Right renal cortex interstitium (tissue), 3 donors: Measurements from ENCODE around the gene ASIC3. TPM values are rescaled to one million over a fixed set of nuclear protein-coding genes. Genes with fewer than 3 reads are reported as not detected.

Experiments used
- DNase-seq, 3 donors: peaks; one replicate each; pipeline ENCODE4 v3.0.0-alpha.2; 2013; ENCODE audit warnings: low read depth in 3 of 3, low spot score in 2 of 3
- polyA plus RNA-seq, 3 donors: library from polyadenylated mRNA; unstranded; fragments of 120-200 nt; gene quantifications; one replicate each; pipeline ENCODE4 v1.2.1, GENCODE V29; 2013; ENCODE audit not compliant: insufficient read length in 3 of 3

Gene ASIC3
- polyA plus RNA-seq, 3 donors: 1.1 to 2.4 (median 1.2) TPM

- no peak for DNase-seq
These were observed 51.3 kb downstream of the ASIC3 start for GRCh38 chr7:151099486-151100211.

GRCh38 chr7:151100921-151101320 lies 52.6 kb downstream of the ASIC3 start:
- DNase-seq: no peak

GRCh38 chr7:151101621-151102396 lies 53.5 kb downstream of the ASIC3 start:
- no peak for DNase-seq

Other genes starting within 250 kb of the ASIC3 start
- 100 to 1,000 TPM in 1 of 3 donors, 10 to 100 TPM in 2; 80.2 to 115 (median 87.1) TPM for gene TMEM176B, start 248.2 kb upstream of the ASIC3 start, polyA plus RNA-seq
- 100 to 1,000 TPM in 1 of 3 donors, 10 to 100 TPM in 2; 80.7 to 126 (median 89.0) TPM for gene TMEM176A, start 247.8 kb upstream of the ASIC3 start, polyA plus RNA-seq
- gene AOC1, start 196.0 kb upstream of the ASIC3 start, polyA plus RNA-seq: 10 to 100 TPM; 41.9 to 77.1 (median 57.5) TPM
- 10 to 100 TPM; 13.2 to 14.6 (median 14.1) TPM for gene KCNH2, start 70.2 kb upstream of the ASIC3 start, polyA plus RNA-seq
- gene NOS3, start 57.5 kb upstream of the ASIC3 start, polyA plus RNA-seq: 1 to 10 TPM; 6.8 to 7.6 (median 7.0) TPM
- 1 to 10 TPM in 2 of 3 donors, under 1 TPM in 1; 0.99 to 2.3 (median 2.2) TPM for gene ATG9B, start 24.0 kb upstream of the ASIC3 start, polyA plus RNA-seq
- 10 to 100 TPM; 15.2 to 18.4 (median 15.5) TPM for gene ABCB8, start 20.1 kb upstream of the ASIC3 start, polyA plus RNA-seq
- 10 to 100 TPM; 15.1 to 19.3 (median 17.1) TPM for gene CDK5, start 9.4 kb downstream of the ASIC3 start, polyA plus RNA-seq
- 10 to 100 TPM; 70.5 to 87.7 (median 73.5) TPM for gene SLC4A2, start 11.1 kb downstream of the ASIC3 start, polyA plus RNA-seq
- gene FASTK, start 32.3 kb downstream of the ASIC3 start, polyA plus RNA-seq: 10 to 100 TPM; 44.2 to 50.8 (median 44.9) TPM
- 10 to 100 TPM; 21.1 to 26.4 (median 21.4) TPM for gene TMUB1, start 35.0 kb downstream of the ASIC3 start, polyA plus RNA-seq
- gene AGAP3, start 37.9 kb downstream of the ASIC3 start, polyA plus RNA-seq: 10 to 100 TPM; 54.3 to 61.2 (median 60.2) TPM
- under 1 TPM in 2 of 3 donors, not detected in 1; 0.14 to 0.18 TPM for gene GBX1, start 119.2 kb downstream of the ASIC3 start, polyA plus RNA-seq
- not detected for gene ASB10, start 138.7 kb downstream of the ASIC3 start, polyA plus RNA-seq
- not detected for gene H2BK1, start 162.0 kb downstream of the ASIC3 start, polyA plus RNA-seq
- gene ABCF2, start 178.7 kb downstream of the ASIC3 start, polyA plus RNA-seq: 10 to 100 TPM; 23.3 to 24.8 (median 24.3) TPM
- 10 to 100 TPM; 20.4 to 22.6 (median 21.4) TPM for gene CHPF2, start 184.0 kb downstream of the ASIC3 start, polyA plus RNA-seq
- gene SMARCD3, start 200.2 kb downstream of the ASIC3 start, polyA plus RNA-seq: 10 to 100 TPM; 52.6 to 58.6 (median 54.5) TPM